Measurements from ENCODE around the gene FICD.

- TF ChIP-seq, protein P1, sequence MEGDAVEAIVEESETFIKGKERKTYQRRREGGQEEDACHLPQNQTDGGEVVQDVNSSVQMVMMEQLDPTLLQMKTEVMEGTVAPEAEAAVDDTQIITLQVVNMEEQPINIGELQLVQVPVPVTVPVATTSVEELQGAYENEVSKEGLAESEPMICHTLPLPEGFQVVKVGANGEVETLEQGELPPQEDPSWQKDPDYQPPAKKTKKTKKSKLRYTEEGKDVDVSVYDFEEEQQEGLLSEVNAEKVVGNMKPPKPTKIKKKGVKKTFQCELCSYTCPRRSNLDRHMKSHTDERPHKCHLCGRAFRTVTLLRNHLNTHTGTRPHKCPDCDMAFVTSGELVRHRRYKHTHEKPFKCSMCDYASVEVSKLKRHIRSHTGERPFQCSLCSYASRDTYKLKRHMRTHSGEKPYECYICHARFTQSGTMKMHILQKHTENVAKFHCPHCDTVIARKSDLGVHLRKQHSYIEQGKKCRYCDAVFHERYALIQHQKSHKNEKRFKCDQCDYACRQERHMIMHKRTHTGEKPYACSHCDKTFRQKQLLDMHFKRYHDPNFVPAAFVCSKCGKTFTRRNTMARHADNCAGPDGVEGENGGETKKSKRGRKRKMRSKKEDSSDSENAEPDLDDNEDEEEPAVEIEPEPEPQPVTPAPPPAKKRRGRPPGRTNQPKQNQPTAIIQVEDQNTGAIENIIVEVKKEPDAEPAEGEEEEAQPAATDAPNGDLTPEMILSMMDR (IDR thresholded peaks at IDR 0.05): no peak
- no peak for TF ChIP-seq POLR2A (IDR thresholded peaks at IDR 0.05)
Measured at GRCh38 chr12:108473400-108474055, 41.5 kb upstream of the FICD start.
